Measurements from ENCODE around the gene CPE.

DNA sequence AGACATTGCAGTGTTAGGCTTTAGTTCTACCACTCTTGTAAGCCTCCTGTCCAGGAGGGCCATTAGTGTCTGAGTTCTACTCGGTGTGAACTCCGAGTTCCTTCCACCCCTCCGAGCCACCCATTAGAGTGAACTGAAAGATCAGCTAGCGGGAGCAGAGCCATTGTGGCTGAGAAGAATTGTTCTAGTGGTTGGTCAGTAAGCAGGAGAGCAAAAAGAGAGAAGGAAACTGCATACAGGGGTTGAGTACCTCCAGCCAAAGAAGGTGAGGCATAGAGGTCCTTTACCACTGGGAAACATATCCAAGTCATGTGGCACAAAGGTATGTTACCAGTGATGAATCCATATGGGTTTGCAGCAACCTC, 96.9 kb downstream of the CPE start:
- TF ChIP-seq, protein P1, sequence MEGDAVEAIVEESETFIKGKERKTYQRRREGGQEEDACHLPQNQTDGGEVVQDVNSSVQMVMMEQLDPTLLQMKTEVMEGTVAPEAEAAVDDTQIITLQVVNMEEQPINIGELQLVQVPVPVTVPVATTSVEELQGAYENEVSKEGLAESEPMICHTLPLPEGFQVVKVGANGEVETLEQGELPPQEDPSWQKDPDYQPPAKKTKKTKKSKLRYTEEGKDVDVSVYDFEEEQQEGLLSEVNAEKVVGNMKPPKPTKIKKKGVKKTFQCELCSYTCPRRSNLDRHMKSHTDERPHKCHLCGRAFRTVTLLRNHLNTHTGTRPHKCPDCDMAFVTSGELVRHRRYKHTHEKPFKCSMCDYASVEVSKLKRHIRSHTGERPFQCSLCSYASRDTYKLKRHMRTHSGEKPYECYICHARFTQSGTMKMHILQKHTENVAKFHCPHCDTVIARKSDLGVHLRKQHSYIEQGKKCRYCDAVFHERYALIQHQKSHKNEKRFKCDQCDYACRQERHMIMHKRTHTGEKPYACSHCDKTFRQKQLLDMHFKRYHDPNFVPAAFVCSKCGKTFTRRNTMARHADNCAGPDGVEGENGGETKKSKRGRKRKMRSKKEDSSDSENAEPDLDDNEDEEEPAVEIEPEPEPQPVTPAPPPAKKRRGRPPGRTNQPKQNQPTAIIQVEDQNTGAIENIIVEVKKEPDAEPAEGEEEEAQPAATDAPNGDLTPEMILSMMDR (IDR thresholded peaks at IDR 0.05) = no peak
- TF ChIP-seq ZFX (IDR thresholded peaks at IDR 0.05; ENCODE audit: borderline replicate concordance) = no peak

All from 22Rv1 (cell line).